ENCODE results near the gene GPR183. TPM values are rescaled to one million over a fixed set of nuclear protein-coding genes. Genes with fewer than 3 reads are reported as not detected.

The GPR183 gene
- total RNA-seq, 1 donor from 2014 or later: not detected

GRCh38 chr13:99294958-99295357 is 12.2 kb downstream of the GPR183 start:
- DNase-seq (ENCODE audit: low read depth): no peak

- no peak for DNase-seq (ENCODE audit: low read depth)
These were observed 13.0 kb downstream of the GPR183 start for GRCh38 chr13:99294198-99294597.

- DNase-seq (ENCODE audit: low read depth): no peak
These were observed 14.0 kb downstream of the GPR183 start for GRCh38 chr13:99293178-99293577.

GRCh38 chr13:99290894-99291293 is 16.3 kb downstream of the GPR183 start:
- DNase-seq (ENCODE audit: low read depth): no peak

GRCh38 chr13:99289674-99290337 is 17.4 kb downstream of the GPR183 start:
- no peak for DNase-seq (ENCODE audit: low read depth)

- no peak for DNase-seq (ENCODE audit: low read depth)
These were observed 17.9 kb downstream of the GPR183 start for GRCh38 chr13:99289271-99289670.

- peak; percentile 57 for DNase-seq (ENCODE audit: low read depth)
These were observed 19.1 kb downstream of the GPR183 start for GRCh38 chr13:99288089-99288488.

- DNase-seq (ENCODE audit: low read depth): no peak
These were observed 19.6 kb downstream of the GPR183 start for GRCh38 chr13:99287551-99287950.

GRCh38 chr13:99285432-99286182 is 21.6 kb downstream of the GPR183 start:
- no peak for DNase-seq (ENCODE audit: low read depth)

GRCh38 chr13:99282264-99283231 is 24.7 kb downstream of the GPR183 start:
- DNase-seq (ENCODE audit: low read depth): no peak

GRCh38 chr13:99281811-99282263 is 25.4 kb downstream of the GPR183 start:
- DNase-seq (ENCODE audit: low read depth): peak; percentile 68

GRCh38 chr13:99280166-99280565 is 27.0 kb downstream of the GPR183 start:
- peak; percentile 93 for DNase-seq (ENCODE audit: low read depth)

GRCh38 chr13:99279637-99280036 is 27.6 kb downstream of the GPR183 start:
- DNase-seq (ENCODE audit: low read depth): no peak

GRCh38 chr13:99278843-99279242 is 28.4 kb downstream of the GPR183 start:
- DNase-seq (ENCODE audit: low read depth): no peak

GRCh38 chr13:99278200-99278599 is 29.0 kb downstream of the GPR183 start:
- no peak for DNase-seq (ENCODE audit: low read depth)

- no peak for DNase-seq (ENCODE audit: low read depth)
These were observed 29.6 kb downstream of the GPR183 start for GRCh38 chr13:99277629-99278028.

- DNase-seq (ENCODE audit: low read depth): no peak
These were observed 30.5 kb downstream of the GPR183 start for GRCh38 chr13:99276706-99277105.

- peak; percentile 72 for DNase-seq (ENCODE audit: low read depth)
These were observed 32.1 kb downstream of the GPR183 start for GRCh38 chr13:99275093-99275469.

GRCh38 chr13:99273128-99273527 is 34.1 kb downstream of the GPR183 start:
- no peak for DNase-seq (ENCODE audit: low read depth)

GRCh38 chr13:99272481-99272880 is 34.7 kb downstream of the GPR183 start:
- DNase-seq (ENCODE audit: low read depth): no peak

- DNase-seq (ENCODE audit: low read depth): no peak
These were observed 36.0 kb downstream of the GPR183 start for GRCh38 chr13:99271249-99271648.

- peak; percentile 21 for DNase-seq (ENCODE audit: low read depth)
These were observed 36.7 kb downstream of the GPR183 start for GRCh38 chr13:99270518-99270917.

Data from renal cortical epithelial cell (primary cell).